MCF 10A (cell line): Measurements from ENCODE around the gene CHID1. TPM values are rescaled to one million over a fixed set of nuclear protein-coding genes. Genes with fewer than 3 reads are reported as not detected.

ENCODE experiments used
- BruUV-seq: library from RNA; stranded (reverse); fragments of 400-500 nt; replicated peaks from 2 replicates; lab custom pipeline; 2021; lab: Mats Ljungman, UMichigan
- CTCF ChIA-PET: fragments of 300-600 bp; sonication (Branson Sonifier 250); formaldehyde crosslinking; extraction: SDS; loops from one replicate; lab custom pipeline; 2021; ENCODE audit warnings: antibody characterized with exemption, inconsistent platforms; lab: Yijun Ruan, JAX
- POLR2A ChIA-PET: fragments of 300-600, 350-650 bp; sonication (Branson Sonifier 250); formaldehyde crosslinking; extraction: SDS; loops from one replicate; lab custom pipeline; 2020; ENCODE audit warnings: antibody characterized with exemption, inconsistent platforms; lab: Yijun Ruan, JAX
- DNase-seq: peaks from one replicate; pipeline ENCODE4 v3.0.0-alpha.2; 2018; ENCODE audit not compliant: unreplicated experiment
- H3K27ac Mint-ChIP-seq: one replicate; pipeline ENCODE4 v1.8.0; 2022; ENCODE audit warnings: mild to moderate bottlenecking, low read depth, mixed read lengths; ENCODE audit not compliant: unreplicated experiment
- H3K27me3 Mint-ChIP-seq: one replicate; pipeline ENCODE4 v1.8.0; 2022; ENCODE audit warnings: mixed read lengths; ENCODE audit not compliant: insufficient read depth, unreplicated experiment
- H3K36me3 Mint-ChIP-seq: one replicate; pipeline ENCODE4 v1.8.0; 2022; ENCODE audit warnings: mild to moderate bottlenecking, moderate library complexity, mixed read lengths; ENCODE audit not compliant: insufficient read depth, unreplicated experiment
- H3K4me1 Mint-ChIP-seq: one replicate; pipeline ENCODE4 v1.8.0; 2022; ENCODE audit warnings: mixed read lengths; ENCODE audit not compliant: insufficient read depth, unreplicated experiment
- H3K4me3 Mint-ChIP-seq: one replicate; pipeline ENCODE4 v1.8.0; 2022; ENCODE audit warnings: mild to moderate bottlenecking, moderate library complexity, mixed read lengths; ENCODE audit not compliant: unreplicated experiment
- H3K9me3 Mint-ChIP-seq: one replicate; pipeline ENCODE4 v1.8.0; 2022; ENCODE audit warnings: mixed read lengths; ENCODE audit not compliant: unreplicated experiment
- CTCF ChIP-seq: fragments of 200-600 bp; IDR thresholded peaks from one replicate; pipeline ENCODE4 v1.8.0; 2022; ENCODE audit warnings: antibody characterized with exemption, mild to moderate bottlenecking; ENCODE audit not compliant: unreplicated experiment
- intact Hi-C: fragments of 100-400 bp; cut with micrococcal nuclease; formaldehyde crosslinking; loops from 2 replicates; pipeline ENCODE4 v1.14.1; 2022
- total RNA-seq: library from RNA; stranded (reverse); gene quantifications from 2 replicates; pipeline ENCODE4 v1.2.3, GENCODE V29; 2022

Gene CHID1
- total RNA-seq, 1 experiment from 2014 or later = 94.8 TPM

GRCh38 chr11:883527-883926 is 27.1 kb downstream of the CHID1 start:
- ChIA-PET POLR2A (no interaction called here), CTCF (interaction anchor here (0.6 kb wide), 1 partner anchor 15 kb away, joined by 3 read pairs; no protein-coding TSS in a partner anchor)
- BruUV-seq = no TSS peak
- Mint-ChIP-seq H3K27me3 (no peaks in the 10 kb centered on the region), H3K4me3 (no peak overlapping the region), H3K9me3 (no peaks in the 10 kb centered on the region), H3K36me3 (peaks cover 35% of the 10 kb centered on the region), H3K4me1 (no peaks in the 10 kb centered on the region), H3K27ac (no peak overlapping the region)
- intact Hi-C loops = no loop called here
- DNase-seq = no peak
- TF ChIP-seq CTCF = no peak

- TF ChIP-seq CTCF = no peak
- intact Hi-C loops = no loop called here
- no peak overlapping the region for H3K27ac Mint-ChIP-seq
- BruUV-seq = no TSS peak
- no peaks in the 10 kb centered on the region for H3K9me3 Mint-ChIP-seq
- H3K27me3 Mint-ChIP-seq = no peaks in the 10 kb centered on the region
- ChIA-PET POLR2A (no interaction called here), CTCF (no interaction called here)
- H3K36me3 Mint-ChIP-seq = peaks cover 34% of the 10 kb centered on the region
- H3K4me3 Mint-ChIP-seq = no peak overlapping the region
- DNase-seq = no peak
- no peaks in the 10 kb centered on the region for H3K4me1 Mint-ChIP-seq
These were observed 28.0 kb downstream of the CHID1 start for GRCh38 chr11:882596-882995.

GRCh38 chr11:880447-880846 is 30.2 kb downstream of the CHID1 start:
- POLR2A ChIA-PET = no interaction called here
- intact Hi-C loops = no loop called here
- DNase-seq = no peak
- no peak for TF ChIP-seq CTCF
- no TSS peak for BruUV-seq
- CTCF ChIA-PET = interaction anchor here (0.6 kb wide), 1 partner anchor 185 kb away, joined by 4 read pairs; the partner anchor contains the start of gene TMEM80
- H3K4me1 Mint-ChIP-seq = no peaks in the 10 kb centered on the region
- H3K4me3 Mint-ChIP-seq = no peak overlapping the region
- H3K36me3 Mint-ChIP-seq = peaks cover 22% of the 10 kb centered on the region
- H3K9me3 Mint-ChIP-seq = no peaks in the 10 kb centered on the region
- H3K27me3 Mint-ChIP-seq = no peaks in the 10 kb centered on the region
- H3K27ac Mint-ChIP-seq = no peak overlapping the region

GRCh38 chr11:877565-877964 is 33.0 kb downstream of the CHID1 start:
- peaks cover 38% of the 10 kb centered on the region for H3K36me3 Mint-ChIP-seq
- no peak for TF ChIP-seq CTCF
- POLR2A ChIA-PET = interaction anchor here (1.4 kb wide), 1 partner anchor 10 kb away, joined by 4 read pairs; no protein-coding TSS in a partner anchor
- no peak overlapping the region for H3K27ac Mint-ChIP-seq
- H3K4me1 Mint-ChIP-seq = no peaks in the 10 kb centered on the region
- H3K4me3 Mint-ChIP-seq = no peak overlapping the region
- no peak for DNase-seq
- CTCF ChIA-PET = interaction anchor here (0.6 to 0.8 kb wide), 2 partner anchors 31 to 39 kb away, joined by 3 read pairs; no protein-coding TSS in a partner anchor
- no TSS peak for BruUV-seq
- intact Hi-C loops = no loop called here
- H3K9me3 Mint-ChIP-seq = no peaks in the 10 kb centered on the region
- no peaks in the 10 kb centered on the region for H3K27me3 Mint-ChIP-seq
